Measurements from ENCODE around the gene ZSWIM6. TPM values are rescaled to one million over a fixed set of nuclear protein-coding genes. Genes with fewer than 3 reads are reported as not detected.
A peak's percentile ranks its signal among the peaks of the same experiment; 100 is the strongest.

Gene ZSWIM6
- total and polyA plus RNA-seq, 2 experiments from 2014 or later: 9.0 to 12.7 TPM

- DNase-seq (ENCODE audit: low spot score): peak; percentile 99
- H2AFZ ChIP-seq: no peak overlapping the region
- H3K4me2 ChIP-seq: peak overlapping the region; percentile 70
- peaks cover 6% of the 10 kb centered on the region for H4K20me1 ChIP-seq (ENCODE audit: insufficient read depth, poor library complexity, severe bottlenecking)
- no peaks in the 10 kb centered on the region for H3K9me3 ChIP-seq (ENCODE audit: low read depth)
- H3K27ac ChIP-seq: peak overlapping the region; percentile 82
- H3K79me2 ChIP-seq: peaks cover 73% of the 10 kb centered on the region
- no peaks in the 10 kb centered on the region for H3K36me3 ChIP-seq (replicated peaks; ENCODE audit: insufficient read depth, low read depth)
- whole genome bisulfite sequencing (ENCODE audit: low lambda C conversion rate, missing lambda C conversion rate): 2% methylated on average over 14 of the region's 28 CpGs
- peaks cover 18% of the 10 kb centered on the region for H3K4me1 ChIP-seq (ENCODE audit: insufficient read depth)
- no peaks in the 10 kb centered on the region for H3K9me2 ChIP-seq (replicated peaks; ENCODE audit: insufficient read depth)
- peak overlapping the region; percentile 2 for H3K4me3 ChIP-seq
- no peak for TF ChIP-seq CTCF (IDR thresholded peaks at IDR 0.05; ENCODE audit: poor library complexity)
- no peaks in the 10 kb centered on the region for H3K27me3 ChIP-seq
These were observed 76.6 kb downstream of the ZSWIM6 start for GRCh38 chr5:61408476-61409168.

GRCh38 chr5:61409568-61409967 lies 77.5 kb downstream of the ZSWIM6 start:
- WGBS (ENCODE audit: low lambda C conversion rate, missing lambda C conversion rate): 12% methylated on average over 2 of the region's 2 CpGs
- no peak overlapping the region for H2AFZ ChIP-seq

GRCh38 chr5:61410811-61411210 lies 78.8 kb downstream of the ZSWIM6 start:
- Histone ChIP-seq H4K20me1 (ENCODE audit: insufficient read depth, poor library complexity, severe bottlenecking) (peaks cover 6% of the 10 kb centered on the region), H3K79me2 (peaks cover 75% of the 10 kb centered on the region)
- 85% methylated on average over 5 of the region's 5 CpGs for WGBS (ENCODE audit: low lambda C conversion rate, missing lambda C conversion rate)

More at GRCh38 chr5:61409568-61409967, 77.5 kb downstream of the ZSWIM6 start:
- Histone ChIP-seq H3K27me3 (no peaks in the 10 kb centered on the region), H3K4me3 (no peak overlapping the region), H3K9me3 (ENCODE audit: low read depth) (no peaks in the 10 kb centered on the region), H3K79me2 (peaks cover 72% of the 10 kb centered on the region), H3K4me2 (peak overlapping the region; percentile 70), H3K36me3 (replicated peaks; ENCODE audit: insufficient read depth, low read depth) (no peaks in the 10 kb centered on the region), H3K9me2 (replicated peaks; ENCODE audit: insufficient read depth) (no peaks in the 10 kb centered on the region), H3K4me1 (ENCODE audit: insufficient read depth) (peaks cover 18% of the 10 kb centered on the region), H4K20me1 (ENCODE audit: insufficient read depth, poor library complexity, severe bottlenecking) (peaks cover 6% of the 10 kb centered on the region), H3K27ac (peak overlapping the region; percentile 82)
- DNase-seq (ENCODE audit: low spot score): peak; percentile 63
- no peak for TF ChIP-seq CTCF (IDR thresholded peaks at IDR 0.05; ENCODE audit: poor library complexity)
- TF ChIP-seq EZH2 (IDR thresholded peaks at IDR 0.05; ENCODE audit: borderline replicate concordance): no peak
- no peak for TF ChIP-seq EZH2phosphoT487 (IDR thresholded peaks at IDR 0.05; ENCODE audit: low read depth, severe bottlenecking, unreplicated experiment)

More at GRCh38 chr5:61410811-61411210, 78.8 kb downstream of the ZSWIM6 start:
- no peak overlapping the region for H2AFZ ChIP-seq
- H3K27ac ChIP-seq: no peak overlapping the region
- no peak for TF ChIP-seq EZH2phosphoT487 (IDR thresholded peaks at IDR 0.05; ENCODE audit: low read depth, severe bottlenecking, unreplicated experiment)
- no peak for TF ChIP-seq EZH2 (IDR thresholded peaks at IDR 0.05; ENCODE audit: borderline replicate concordance)
- TF ChIP-seq CTCF (IDR thresholded peaks at IDR 0.05; ENCODE audit: poor library complexity): no peak
- no peaks in the 10 kb centered on the region for H3K9me3 ChIP-seq (ENCODE audit: low read depth)
- no peaks in the 10 kb centered on the region for H3K27me3 ChIP-seq
- no peak overlapping the region for H3K4me3 ChIP-seq
- no peaks in the 10 kb centered on the region for H3K9me2 ChIP-seq (replicated peaks; ENCODE audit: insufficient read depth)
- peaks cover 17% of the 10 kb centered on the region for H3K4me1 ChIP-seq (ENCODE audit: insufficient read depth)
- no peak overlapping the region for H3K4me2 ChIP-seq
- H3K36me3 ChIP-seq (replicated peaks; ENCODE audit: insufficient read depth, low read depth): no peaks in the 10 kb centered on the region
- no peak for DNase-seq (ENCODE audit: low spot score)
